GM11168 (cell line): ENCODE data around the gene ARMH3.

Experiments
- in situ Hi-C: fragments of 300-500 bp; cut with MboI; formaldehyde crosslinking; loops from one replicate; pipeline ENCODE4 v1.12.0; 2022; ENCODE audit warnings: low sequenced_read_pairs; ENCODE audit not compliant: unreplicated experiment

Gene ARMH3

DNA sequence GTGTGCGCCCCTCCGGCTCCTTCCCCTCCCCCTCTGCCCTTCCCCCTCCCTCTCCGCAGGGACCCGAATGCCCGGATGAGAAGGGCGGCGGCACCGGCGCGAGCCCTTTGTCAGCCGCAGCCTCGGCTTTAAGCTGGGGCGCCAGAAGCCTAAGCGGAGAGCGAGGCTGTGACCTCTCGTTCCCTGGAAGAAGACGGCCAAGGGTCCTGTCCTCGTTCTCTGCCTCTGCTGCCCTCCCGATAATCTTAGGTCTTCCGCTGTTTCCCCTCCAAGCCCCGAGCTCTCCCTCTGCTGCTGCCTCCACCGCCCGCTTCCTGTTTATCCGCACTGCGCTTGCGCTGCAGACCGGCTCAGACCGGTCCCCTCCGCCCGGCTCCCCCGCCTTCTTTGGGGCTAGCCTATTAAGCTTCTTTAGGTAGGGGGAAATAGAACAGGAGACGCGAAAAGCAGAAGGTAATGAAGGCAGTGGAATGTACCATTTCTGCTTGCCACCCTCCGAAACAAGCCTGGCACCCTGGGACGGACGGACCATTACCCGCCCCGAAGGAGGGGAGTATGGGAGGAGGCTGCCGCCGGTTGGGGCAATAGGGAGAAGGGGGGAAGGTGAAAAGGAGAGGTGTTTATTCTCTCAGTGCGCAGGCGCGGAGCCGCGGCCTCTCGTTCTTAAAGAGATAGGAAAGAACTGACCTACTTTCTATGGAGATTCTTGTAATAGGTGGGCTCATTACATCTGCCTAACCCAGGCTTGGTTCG, 237.7 kb downstream of the ARMH3 start, which contains the start of gene OGA:
TSS of gene OGA (minus strand) at position 326 of the 753 bp plus-strand sequence. CDS start 422 bp downstream, outside the sequence.
- in situ Hi-C loops, result no loop called here

DNA sequence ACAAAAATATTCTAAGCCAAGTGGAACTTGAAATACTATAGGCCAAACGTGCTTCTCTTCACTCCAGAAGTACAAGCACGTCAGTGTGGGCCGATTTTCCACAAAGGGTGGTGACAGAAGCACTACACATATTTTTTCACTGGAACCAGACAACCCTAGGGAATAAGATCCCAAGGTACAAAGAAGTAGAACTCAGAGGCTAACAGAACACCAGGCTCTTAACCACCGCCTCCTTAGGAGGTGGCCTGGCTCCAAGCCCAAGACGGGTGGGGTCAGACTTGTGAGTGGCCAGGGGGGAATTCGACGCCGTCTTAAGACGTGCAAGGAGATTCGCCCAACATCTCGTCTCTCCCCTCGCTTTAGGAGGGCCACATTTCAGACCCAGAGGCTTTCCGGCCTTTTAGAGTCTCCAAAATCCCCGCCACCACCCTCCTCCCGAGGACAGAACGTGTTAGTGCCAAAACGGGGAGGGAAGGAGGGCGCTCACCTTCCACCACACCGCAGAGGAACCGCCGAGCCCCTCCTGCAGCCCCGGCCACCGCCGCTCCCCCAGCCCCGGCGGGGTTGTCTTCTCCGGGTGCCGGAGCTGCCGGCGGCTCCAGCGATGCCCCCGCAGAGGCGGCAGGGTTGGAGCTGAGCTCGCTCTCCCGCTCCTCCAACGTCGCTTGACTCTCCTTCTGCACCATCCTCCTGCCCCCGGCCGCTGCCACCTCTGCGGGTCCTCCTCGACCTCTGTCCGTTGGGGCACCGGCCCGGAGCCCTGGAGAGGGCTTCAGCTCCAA, 238.4 kb downstream of the ARMH3 start:
- in situ Hi-C loops, result no loop called here

DNA sequence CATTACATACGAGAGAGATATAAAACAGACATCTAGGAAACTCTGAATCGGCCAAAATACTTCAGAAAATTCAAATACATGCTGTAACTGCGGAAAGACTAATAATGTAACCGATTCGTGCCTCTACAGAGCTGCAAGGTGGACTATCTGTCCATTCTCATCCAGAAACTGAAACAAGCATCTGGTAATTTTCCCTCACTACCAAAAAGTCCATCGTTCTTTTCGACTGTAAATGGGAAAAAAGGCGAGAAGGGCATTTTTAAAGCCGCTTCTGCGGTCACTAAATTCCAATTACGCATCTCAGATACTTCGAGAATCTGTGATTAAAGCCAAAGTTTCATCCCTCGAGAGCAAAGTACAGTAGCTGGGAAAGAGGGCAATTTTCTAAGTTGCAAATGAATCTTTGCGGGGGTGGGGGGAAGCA, 239.0 kb downstream of the ARMH3 start:
- in situ Hi-C loops, result no loop called here

DNA sequence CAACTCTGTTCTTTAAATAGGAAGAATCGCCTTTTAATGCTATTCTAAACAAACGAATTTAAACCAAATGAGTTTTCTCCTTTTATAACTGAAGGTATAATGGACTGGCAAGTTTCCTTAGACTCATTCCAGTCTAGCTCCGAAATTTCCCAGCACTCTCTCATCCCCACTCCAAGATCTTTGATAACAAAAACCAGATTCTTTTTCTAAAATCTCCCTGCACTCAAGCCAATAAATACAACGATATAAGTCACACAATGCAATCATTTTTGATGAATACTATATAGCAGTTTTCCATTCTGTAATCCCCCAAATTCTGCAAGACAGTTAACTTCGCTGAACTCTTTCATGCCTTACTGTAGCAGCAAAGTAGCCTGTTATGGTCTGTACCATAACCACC, 239.6 kb downstream of the ARMH3 start:
- in situ Hi-C loops, result no loop called here

DNA sequence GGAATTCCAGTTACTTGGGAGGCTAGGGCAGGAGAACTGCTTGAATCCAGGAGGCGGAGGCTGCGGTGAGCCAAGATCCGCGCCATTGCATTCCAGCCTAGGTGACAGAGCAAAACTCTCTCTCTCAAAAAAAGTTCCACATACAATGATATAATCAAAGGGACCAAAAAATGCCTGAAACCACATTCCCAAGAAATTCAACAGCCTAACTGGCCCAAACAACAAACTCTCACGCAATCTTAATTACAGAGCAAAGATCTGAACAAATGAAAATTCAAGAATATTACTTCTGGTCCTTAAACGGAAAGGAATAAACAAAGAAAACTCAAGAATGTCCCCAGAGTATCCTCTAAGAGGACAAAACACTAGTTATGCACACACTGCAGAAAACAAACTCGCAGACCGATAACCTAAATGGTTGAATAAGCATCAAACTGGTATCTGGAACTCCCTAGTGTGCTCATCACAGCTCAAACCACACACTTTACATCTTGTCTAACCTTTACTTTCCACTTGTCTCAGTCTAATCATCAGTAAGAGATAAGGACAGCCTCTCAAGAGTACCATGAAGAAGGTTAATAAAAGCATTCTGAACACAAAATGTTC, 241.4 kb downstream of the ARMH3 start:
- in situ Hi-C loops, result no loop called here

DNA sequence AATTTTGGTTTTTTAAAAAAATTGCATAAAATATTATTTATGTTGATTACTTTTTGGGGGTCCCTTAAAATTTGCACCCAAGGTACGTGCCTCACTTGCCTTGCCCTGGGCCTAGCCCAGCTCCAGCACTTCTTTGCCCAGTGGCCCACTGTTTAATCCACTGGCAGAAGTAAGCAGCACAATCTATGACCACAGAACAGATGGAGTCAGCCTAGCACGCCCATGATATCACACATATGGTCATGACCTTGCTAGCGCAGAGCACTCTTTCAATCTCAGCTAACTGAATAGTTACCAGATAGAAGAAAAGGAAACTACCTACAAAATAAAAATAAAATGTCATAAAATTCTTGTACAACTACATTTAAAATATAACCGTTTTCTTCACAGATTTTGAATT, 243.4 kb downstream of the ARMH3 start:
- in situ Hi-C loops, result no loop called here

DNA sequence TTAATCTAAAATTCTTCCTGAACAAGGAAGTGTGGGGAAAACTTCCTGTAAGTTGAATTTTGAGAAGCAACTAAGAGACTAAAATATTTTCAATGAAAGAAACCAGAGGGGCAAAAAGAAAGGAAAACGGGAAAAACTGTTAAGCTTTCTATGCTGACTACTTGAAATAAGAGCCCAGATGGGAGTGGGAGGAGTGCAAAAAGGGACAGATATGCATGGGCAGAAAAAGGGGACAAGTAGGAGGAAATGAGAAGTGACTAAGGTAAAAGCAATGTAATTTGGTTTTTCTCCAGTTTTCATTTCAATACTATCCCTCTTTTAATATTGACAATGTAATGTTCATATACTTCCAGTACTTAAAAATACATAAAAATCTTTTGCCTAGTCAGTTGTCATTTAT, 248.8 kb downstream of the ARMH3 start:
- in situ Hi-C loops, result no loop called here

DNA sequence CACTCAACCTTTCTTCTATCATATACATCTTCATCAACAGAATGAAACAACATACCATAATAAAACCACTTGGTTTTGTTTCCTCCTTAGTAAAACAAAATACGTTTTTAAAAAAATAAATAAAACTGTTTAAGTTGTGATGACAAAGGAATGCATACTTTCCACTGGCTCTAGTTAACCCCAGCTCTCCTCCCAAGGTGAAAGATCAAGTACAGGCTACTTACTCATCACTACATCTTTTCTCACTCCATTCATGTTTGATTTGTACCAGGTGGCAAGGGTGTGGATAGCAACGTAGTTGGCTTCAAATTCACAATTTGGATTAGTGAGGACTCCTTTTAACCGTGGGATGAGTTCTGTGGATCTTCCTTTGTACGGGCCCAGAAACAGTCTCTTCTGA, 252.5 kb downstream of the ARMH3 start:
- in situ Hi-C loops, result no loop called here

DNA sequence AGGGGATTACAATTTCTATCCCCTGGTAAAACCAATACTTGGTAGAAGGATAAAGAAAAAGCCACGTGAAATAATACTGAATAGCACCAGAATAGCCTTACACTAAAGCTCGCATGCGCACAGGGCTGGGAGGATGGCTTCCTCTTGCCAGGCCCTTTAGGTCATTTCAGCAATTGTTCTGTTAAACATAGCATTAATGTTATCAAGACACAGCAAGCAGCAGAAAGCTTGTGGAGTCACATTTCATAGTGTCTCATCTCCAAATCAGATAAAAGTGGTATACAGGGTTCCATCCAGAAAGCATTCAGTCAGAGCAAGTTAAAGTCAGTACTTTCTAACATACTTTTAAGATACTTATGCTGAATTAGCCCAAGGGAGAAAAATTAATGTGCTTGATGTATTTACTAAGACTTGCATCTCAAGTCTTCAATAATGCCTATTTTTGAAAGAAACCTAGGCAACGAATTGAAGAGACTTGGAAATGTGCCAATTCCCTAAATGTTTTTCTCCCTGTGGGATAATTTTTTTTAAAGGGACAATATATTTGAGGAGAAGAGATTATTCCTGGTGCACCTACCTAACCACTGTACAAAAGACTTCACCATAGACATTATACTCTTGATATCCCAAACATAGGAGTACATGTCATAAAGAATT, 258.4 kb downstream of the ARMH3 start:
- in situ Hi-C loops, result no loop called here
